Inferior parietal cortex (tissue), 1 donor: ENCODE results near the gene FUCA1.

Experiments used
- DNase-seq: peaks from one replicate; pipeline ENCODE4 v3.0.0-alpha.2; 2016; ENCODE audit errors: extremely low spot score

Gene FUCA1

DNA sequence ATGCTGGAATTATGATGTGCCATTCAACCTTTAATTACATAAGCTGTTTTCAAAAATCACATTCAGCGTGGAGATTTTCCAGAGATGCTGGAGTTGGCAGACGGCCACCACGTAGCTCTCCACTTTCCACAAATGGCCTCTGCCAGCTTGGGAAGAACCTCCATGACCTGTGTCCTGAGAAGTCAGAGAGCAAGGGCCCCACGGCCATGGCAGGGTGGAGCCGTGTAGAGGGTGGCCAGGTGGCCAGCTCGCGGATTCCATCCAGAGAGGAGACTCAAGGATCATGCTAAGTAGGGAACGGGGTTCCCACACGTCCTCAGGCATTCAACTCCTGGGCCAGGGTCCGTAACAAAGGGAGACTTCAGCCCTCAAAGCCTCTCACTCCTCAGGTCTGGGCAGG lies 66.2 kb downstream of the FUCA1 start:
- no peak for DNase-seq

DNA sequence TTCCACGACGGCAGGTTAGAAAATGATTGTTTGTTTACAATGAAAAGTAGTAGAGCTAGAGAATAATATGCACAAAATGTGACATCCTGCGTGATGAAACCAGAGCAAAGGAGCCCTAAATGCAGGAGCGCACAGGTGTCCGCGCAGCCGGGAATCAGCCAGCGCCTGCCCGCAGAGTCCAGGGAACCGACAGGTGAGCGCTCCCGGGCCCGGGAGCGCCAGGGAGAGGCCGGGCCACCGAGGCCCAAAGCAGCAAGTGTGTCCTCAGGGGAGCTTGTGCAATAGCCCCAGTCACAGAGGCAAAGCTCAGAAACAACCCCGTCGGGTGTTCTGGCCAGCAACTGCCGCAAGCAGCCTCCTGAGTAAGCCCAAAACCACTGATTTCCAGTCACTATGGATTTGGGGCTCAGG lies 66.7 kb downstream of the FUCA1 start:
- DNase-seq, result no peak

DNA sequence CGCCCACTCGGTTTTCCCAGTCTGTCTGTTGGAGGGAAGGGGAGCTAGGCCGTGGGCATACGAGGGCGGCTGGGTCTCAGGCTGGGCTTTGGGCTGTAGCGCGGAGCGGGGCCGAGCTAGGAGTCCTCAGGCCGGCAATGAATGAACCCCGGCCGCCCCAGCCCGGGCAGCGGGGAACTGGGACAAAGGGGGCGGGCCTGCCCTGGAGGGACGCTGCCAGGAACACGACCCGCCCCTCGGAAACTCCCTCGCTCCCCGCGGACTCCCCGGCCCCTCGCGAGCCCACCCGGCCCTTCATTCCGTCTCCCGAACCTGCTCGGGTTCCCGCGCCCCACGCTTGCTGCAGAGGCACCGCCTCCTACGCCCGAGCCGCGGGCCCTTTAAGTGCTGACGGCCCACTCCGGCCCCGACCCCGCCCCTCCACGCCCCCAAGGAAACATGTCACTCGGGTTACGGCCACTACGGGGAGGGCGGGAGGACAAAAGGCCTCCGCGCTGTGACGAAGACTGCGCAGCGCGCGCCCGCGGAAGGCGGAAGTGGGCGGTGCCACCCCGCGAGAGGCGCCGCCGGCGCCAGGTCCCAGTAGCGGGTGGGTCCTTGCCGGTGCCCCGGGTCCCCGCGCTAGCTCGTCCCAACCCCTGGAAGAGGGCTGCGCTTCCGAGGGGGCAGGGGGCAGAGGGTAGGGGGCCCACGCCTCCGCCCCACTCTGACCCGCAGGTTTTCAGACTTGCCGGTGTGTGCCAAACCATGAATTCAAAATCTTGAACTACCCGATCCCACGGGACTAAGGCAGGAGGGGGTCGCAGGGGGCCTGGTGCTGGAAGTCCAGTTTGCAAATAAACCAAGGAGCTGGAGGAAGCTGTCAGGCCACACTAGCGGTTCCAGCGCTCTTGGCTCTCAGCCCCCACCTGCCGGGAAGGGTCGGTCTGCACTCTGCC lies 67.4 kb downstream of the FUCA1 start, which contains the start of gene GALE:
TSS of gene GALE (minus strand) at position 355 of the 938 bp plus-strand sequence. CDS start 1,747 bp downstream, outside the sequence.
- peak; percentile 95 for DNase-seq

DNA sequence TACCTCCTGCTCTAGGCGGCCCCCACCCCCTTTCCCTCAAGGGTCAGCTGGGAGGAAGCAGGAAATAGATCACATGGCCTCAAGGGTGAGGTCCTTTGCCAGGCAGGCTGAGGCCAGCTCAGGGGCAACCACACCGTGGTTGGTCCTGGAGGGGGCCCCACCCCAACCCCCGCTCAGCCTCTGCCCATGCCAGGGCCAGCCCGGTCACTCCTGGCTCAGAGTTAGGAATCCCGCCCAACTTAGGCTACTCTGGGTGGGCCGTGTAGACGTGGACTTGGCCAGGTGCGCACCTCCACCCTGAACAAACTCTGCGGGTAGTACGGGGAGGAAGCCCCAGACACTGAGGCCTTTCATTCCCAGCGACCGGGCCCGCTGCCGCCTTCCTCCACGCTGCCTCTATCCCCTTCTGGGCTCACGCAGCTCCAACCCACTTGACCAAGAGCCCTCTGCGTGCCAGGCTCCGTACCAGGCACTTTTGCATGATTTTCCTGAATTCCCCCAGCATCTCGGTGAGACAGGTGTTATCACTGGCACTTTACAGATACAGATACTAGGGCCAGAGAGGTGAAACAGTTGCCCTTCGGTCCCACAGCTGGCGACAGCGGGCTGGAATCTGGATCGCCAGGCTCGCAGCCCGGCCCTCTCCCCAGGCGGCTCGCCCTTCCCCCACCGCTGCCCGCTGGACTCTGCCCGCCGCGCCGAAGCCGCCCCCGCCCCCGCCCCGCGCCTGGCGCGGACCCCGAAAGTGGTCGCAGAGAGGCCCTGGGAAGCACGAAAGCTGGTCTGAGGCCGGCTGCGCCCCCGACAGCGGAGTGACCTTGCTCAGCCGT lies 68.3 kb downstream of the FUCA1 start:
- no peak for DNase-seq

DNA sequence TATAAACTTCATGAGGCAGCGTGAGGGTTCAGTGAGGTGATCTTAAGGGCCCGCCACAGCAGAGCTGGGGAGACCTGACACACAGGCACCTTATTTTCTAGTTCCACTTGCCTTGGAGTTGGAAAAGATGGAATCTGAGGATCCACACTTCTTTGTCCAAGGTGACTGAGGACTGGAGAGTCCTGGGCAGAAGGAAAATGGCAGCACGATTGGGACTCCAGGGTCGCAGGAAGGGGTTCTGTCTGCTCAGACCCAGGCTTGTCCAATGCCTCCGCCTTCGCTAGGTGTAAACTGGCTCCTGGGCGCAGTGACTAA lies 68.9 kb downstream of the FUCA1 start:
- no peak for DNase-seq

DNA sequence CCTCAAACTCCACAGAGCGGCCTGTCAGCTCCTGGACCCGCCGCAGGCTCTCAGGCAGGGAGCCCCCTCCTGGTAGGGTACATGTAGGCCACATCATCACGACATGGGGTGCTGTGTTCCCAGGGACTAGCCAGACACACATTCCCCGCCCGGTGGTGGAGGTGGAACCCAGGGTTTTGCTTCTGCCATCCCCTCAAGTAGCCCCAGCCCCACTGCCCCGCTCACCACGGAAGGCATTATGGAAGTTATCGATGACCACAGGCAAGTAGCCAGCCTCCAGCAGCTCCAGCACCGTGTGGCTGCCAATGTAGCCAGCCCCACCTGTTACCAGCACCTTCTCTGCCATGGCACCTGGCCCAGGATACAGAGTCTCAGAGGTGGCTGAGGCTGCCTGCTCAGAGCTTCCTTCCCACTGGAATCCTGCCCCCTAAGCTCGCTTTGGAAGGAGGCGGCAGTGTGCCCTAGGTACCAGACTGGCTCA lies 69.4 kb downstream of the FUCA1 start:
- no peak for DNase-seq

DNA sequence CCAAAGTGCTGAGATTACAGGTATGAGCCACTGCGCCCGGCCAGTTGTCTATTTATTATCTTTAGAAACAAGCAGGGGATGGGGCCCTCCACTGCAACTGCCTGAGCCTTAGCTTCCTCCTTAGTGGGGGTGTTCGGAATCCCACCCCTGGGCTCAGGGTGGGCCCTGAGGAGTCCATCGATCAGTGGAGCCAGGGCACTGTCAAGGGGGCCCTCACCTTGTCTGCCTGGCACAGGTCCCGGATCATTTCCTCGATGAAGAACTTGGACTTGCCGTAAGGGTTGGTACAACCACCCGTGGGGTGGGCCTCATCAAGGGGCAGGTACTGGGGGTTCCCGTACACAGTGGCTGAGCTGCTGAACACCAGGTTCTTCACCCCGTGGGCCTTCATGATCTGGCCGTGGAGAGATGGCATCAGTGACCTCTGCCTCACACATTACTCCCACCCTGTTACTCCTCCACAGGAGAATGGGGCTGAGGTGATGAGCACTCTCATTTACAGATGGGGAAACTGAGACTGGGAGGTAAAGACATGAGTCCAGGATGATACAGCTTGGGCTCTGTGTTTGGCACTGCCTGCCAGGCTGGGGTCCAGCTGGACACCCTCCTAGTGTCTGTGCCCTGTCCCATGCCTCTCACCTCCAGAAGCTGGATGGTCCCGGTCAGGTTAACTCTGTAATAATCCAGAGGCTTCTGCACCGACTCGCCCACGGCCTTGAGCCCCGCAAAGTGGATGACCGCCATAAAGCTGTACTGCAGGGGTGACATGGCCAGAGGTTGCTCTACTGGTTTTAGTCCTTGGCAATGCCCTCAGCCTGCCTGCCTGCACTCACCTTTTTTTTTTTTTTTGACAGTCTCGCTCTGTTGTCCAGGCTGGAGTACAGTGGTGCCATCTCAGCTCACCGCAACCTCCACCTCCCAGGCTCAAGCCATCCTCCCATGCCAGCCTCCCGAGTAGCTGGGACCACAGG lies 70.3 kb downstream of the FUCA1 start:
- no peak for DNase-seq

DNA sequence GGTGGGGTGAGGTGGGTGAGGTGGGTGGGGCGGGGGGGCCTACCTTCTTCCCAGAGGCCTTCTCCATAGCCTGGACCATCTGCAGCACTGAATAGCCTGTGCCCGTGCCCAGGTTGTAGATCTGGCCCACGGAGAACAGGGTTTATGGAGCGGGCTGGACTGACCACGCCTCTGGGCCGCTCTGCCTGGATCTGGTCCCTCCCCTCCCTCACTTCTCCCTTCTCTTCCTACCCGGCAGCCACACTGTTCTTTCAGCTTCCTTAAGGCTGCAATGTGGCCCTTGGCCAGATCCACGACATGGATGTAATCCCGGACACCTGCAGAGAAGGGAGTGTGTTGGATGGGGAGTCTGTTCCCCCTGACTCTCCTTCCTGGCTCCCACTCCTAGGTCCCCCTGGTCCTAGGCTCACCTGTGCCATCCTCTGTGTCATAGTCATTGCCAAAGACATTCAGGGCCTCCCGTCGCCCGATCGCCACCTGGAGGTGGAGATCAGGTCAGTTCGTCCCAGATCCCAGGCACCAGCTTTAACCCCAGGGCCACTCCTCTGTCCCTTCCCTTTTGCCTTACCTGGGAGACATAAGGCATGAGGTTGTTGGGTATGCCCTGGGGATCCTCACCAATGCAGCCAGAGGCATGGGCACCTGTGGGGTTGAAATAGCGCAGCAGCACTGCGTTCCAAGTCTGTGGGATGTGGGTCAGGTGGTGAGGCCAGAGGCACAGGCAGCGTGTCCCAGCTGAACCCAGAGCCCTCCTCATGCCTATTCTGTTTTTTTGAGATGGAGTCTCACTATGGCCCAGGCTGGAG lies 71.4 kb downstream of the FUCA1 start:
- DNase-seq, result no peak

DNA sequence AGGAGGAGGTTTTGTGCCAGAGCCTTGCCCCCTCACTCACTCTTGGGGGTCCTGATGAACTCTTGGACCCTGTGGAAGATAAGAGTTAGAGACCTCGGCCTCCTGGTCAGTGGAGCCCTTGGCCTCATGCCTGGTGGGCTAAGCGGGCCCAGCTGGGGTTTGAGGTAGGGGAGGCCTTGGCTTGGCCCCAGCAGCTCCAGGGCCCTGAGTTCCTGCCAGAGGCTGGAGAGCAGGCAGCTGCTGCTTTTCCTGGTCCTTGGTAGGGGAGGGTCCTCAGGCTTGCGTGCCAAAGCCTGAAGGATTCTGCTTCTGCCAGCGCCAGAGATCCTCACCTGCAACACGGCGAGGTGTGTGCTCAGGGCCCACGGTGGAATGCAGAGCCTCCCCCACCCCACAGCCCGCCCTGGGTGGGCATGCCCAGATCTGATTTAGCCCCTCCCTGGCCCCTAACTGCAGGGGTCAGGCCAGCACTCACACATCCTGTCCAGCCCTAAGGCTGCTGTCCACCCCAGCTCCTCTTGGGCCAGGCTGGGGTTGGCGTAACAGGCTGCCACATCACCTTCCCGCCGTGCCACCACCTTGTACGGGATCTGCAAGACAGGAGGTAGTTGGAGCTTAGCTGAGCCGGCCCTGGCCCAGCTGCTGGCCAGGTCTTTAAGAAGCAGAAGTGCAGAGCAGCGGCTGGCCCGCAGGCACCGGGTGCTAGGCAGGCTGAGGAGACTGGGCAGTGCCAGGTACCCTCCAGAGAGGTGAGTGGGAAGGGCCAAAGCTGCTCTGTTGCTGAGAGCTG lies 72.2 kb downstream of the FUCA1 start:
- DNase-seq, result no peak
